LNCaP clone FGC (cell line): ENCODE measurements around the gene DOCK7.
A peak's percentile ranks its signal among the peaks of the same experiment; 100 is the strongest.
"Not testable (repeated sequence)": the region's sequence is repeated elsewhere in the genome, so short reads cannot be mapped to it uniquely, and the experiment has no call there.

ENCODE experiments used
- DNase-seq: peaks from one replicate; pipeline ENCODE4 v3.0.0-alpha.2; 2011; ENCODE audit warnings: low read depth
- H3K4me3 ChIP-seq: 2 replicates; pipeline ENCODE4 v1.5.1; 2011; ENCODE audit warnings: mild to moderate bottlenecking, low read depth, low read length, control low read depth
- CTCF ChIP-seq: IDR thresholded peaks from 2 replicates; pipeline ENCODE4 v1.5.1; 2012; ENCODE audit warnings: mild to moderate bottlenecking; ENCODE audit not compliant: control insufficient read depth, insufficient read depth; ENCODE audit errors: extremely low read depth

The DOCK7 gene

GRCh38 chr1:62536865-62537264 lies 151.3 kb downstream of the DOCK7 start:
- no peak for DNase-seq
- no peak for TF ChIP-seq CTCF
- no peak overlapping the region for H3K4me3 ChIP-seq

- peak; percentile 90 for TF ChIP-seq CTCF
- peak; percentile 63 for DNase-seq
- H3K4me3 ChIP-seq = no peak overlapping the region
Observed at GRCh38 chr1:62530516-62531154, 157.6 kb downstream of the DOCK7 start.

GRCh38 chr1:62529227-62529626 lies 159.0 kb downstream of the DOCK7 start:
- TF ChIP-seq CTCF = no peak
- H3K4me3 ChIP-seq = no peak overlapping the region
- no peak for DNase-seq

- H3K4me3 ChIP-seq = no peak overlapping the region
- DNase-seq = no peak
- no peak for TF ChIP-seq CTCF
Observed at GRCh38 chr1:62528015-62528414, 160.2 kb downstream of the DOCK7 start.

GRCh38 chr1:62527346-62527745 lies 160.8 kb downstream of the DOCK7 start:
- H3K4me3 ChIP-seq, DNase-seq: not testable (repeated sequence)

- no peak for TF ChIP-seq CTCF
- H3K4me3 ChIP-seq = no peak overlapping the region
- no peak for DNase-seq
Observed at GRCh38 chr1:62523860-62524259, 164.3 kb downstream of the DOCK7 start.

GRCh38 chr1:62516600-62516999 lies 171.6 kb downstream of the DOCK7 start:
- H3K4me3 ChIP-seq = no peak overlapping the region
- no peak for DNase-seq

More at GRCh38 chr1:62516600-62516999, 171.6 kb downstream of the DOCK7 start:
- TF ChIP-seq CTCF = no peak
